Thoracic aorta (tissue), 2 donors: Measurements from ENCODE around the gene CEBPA. TPM values are rescaled to one million over a fixed set of nuclear protein-coding genes. Genes with fewer than 3 reads are reported as not detected.

Source experiments
- ATAC-seq: fragments of 150-250 bp; one replicate; pipeline ENCODE4 v1.8.0; 2017; ENCODE audit warnings: low read depth; ENCODE audit not compliant: insufficient number of reproducible peaks, low FRiP score
- DNase-seq: peaks from one replicate; pipeline ENCODE4 v3.0.0-alpha.2; 2020; ENCODE audit warnings: low spot score
- H3K27ac ChIP-seq, 2 donors: fragments of 200-600 bp; sonication (generic); 1 replicate in 1 of 2; 2 replicates in 1 of 2; pipeline ENCODE4 v1.5.1; 2016; ENCODE audit warnings: mild to moderate bottlenecking in 2 of 2, moderate library complexity in 2 of 2
- H3K27me3 ChIP-seq: fragments of 200-600 bp; sonication (generic); replicated peaks from 2 replicates; pipeline ENCODE4 v1.6.0; 2016; ENCODE audit warnings: mild to moderate bottlenecking; ENCODE audit not compliant: insufficient read depth
- H3K36me3 ChIP-seq: fragments of 200-600 bp; sonication (generic); one replicate; pipeline ENCODE4 v1.5.1; 2016
- H3K4me1 ChIP-seq, 2 donors: fragments of 200-600 bp; sonication (generic); 1 replicate in 1 of 2; 2 replicates in 1 of 2; pipeline versions ENCODE4 v1.5.1 to v1.6.0; 2016; ENCODE audit warnings: low read depth in 2 of 2, mild to moderate bottlenecking in 1 of 2; ENCODE audit not compliant: control insufficient read depth in 1 of 2
- H3K4me3 ChIP-seq: fragments of 200-600 bp; sonication (generic); 2 replicates; pipeline ENCODE4 v1.5.1; 2016; ENCODE audit warnings: mild to moderate bottlenecking
- H3K9me3 ChIP-seq: fragments of 200-600 bp; sonication (generic); 2 replicates; pipeline ENCODE4 v1.5.1; 2016
- CTCF ChIP-seq: fragments of 200-600 bp; sonication (generic); IDR thresholded peaks from one replicate; pipeline ENCODE4 v1.5.1; 2019; ENCODE audit warnings: antibody characterized with exemption
- total RNA-seq, 2 donors: library from RNA; depleted of rRNA; stranded (reverse); fragments of >200 nt; gene quantifications; one replicate each; pipeline versions ENCODE4 v1.1.0 to v1.2.3, GENCODE V29; 2016

The CEBPA gene
- total RNA-seq, 2 donors from 2014 or later = 4.7 to 4.9 TPM

GRCh38 chr19:33278023-33278402, 24.3 kb downstream of the CEBPA start:
- TF ChIP-seq CTCF = no peak
- H3K36me3 ChIP-seq = no peaks in the 10 kb centered on the region
- H3K27me3 ChIP-seq = no peaks in the 10 kb centered on the region
- ATAC-seq (no peak), DNase-seq (no peak)
- H3K4me1 ChIP-seq = peaks cover 7 to 9% of the 10 kb centered on the region in 2 donors
- H3K9me3 ChIP-seq = no peaks in the 10 kb centered on the region
- H3K27ac ChIP-seq = no peak overlapping the region
- no peak overlapping the region for H3K4me3 ChIP-seq

GRCh38 chr19:33277434-33277833, 24.9 kb downstream of the CEBPA start:
- Histone ChIP-seq H3K27ac (no peak overlapping the region), H3K4me3 (no peak overlapping the region), H3K36me3 (no peaks in the 10 kb centered on the region), H3K27me3 (no peaks in the 10 kb centered on the region), H3K4me1 (peaks cover 7 to 9% of the 10 kb centered on the region in 2 donors), H3K9me3 (no peaks in the 10 kb centered on the region)
- TF ChIP-seq CTCF = no peak
- ATAC-seq (no peak), DNase-seq (no peak)

GRCh38 chr19:33275933-33276619, 26.3 kb downstream of the CEBPA start:
- no peak for TF ChIP-seq CTCF
- H3K9me3 ChIP-seq = no peaks in the 10 kb centered on the region
- ATAC-seq = no peak

GRCh38 chr19:33275559-33275932, 26.8 kb downstream of the CEBPA start:
- Histone ChIP-seq H3K9me3 (no peaks in the 10 kb centered on the region), H3K36me3 (no peaks in the 10 kb centered on the region), H3K4me3 (no peak overlapping the region), H3K27me3 (no peaks in the 10 kb centered on the region), H3K4me1 (peaks cover 7 to 9% of the 10 kb centered on the region in 2 donors), H3K27ac (no peak overlapping the region)
- ATAC-seq = no peak
- TF ChIP-seq CTCF = no peak
- DNase-seq = no peak

More at GRCh38 chr19:33275933-33276619, 26.3 kb downstream of the CEBPA start:
- H3K27ac ChIP-seq = no peak overlapping the region
- DNase-seq = no peak
- no peaks in the 10 kb centered on the region for H3K36me3 ChIP-seq
- no peak overlapping the region for H3K4me3 ChIP-seq
- peaks cover 7 to 9% of the 10 kb centered on the region in 2 donors for H3K4me1 ChIP-seq
- H3K27me3 ChIP-seq = no peaks in the 10 kb centered on the region

GRCh38 chr19:33274663-33275558, 27.4 kb downstream of the CEBPA start:
- peaks cover 7 to 9% of the 10 kb centered on the region in 2 donors for H3K4me1 ChIP-seq
- no peak for TF ChIP-seq CTCF
- no peak for ATAC-seq
- H3K4me3 ChIP-seq = no peak overlapping the region
- H3K36me3 ChIP-seq = no peaks in the 10 kb centered on the region
- DNase-seq = no peak
- H3K27ac ChIP-seq = no peak overlapping the region
- no peaks in the 10 kb centered on the region for H3K9me3 ChIP-seq
- H3K27me3 ChIP-seq = no peaks in the 10 kb centered on the region
